Measurements from ENCODE around the gene ALOX12. TPM values are rescaled to one million over a fixed set of nuclear protein-coding genes. Genes with fewer than 3 reads are reported as not detected.
A peak's percentile ranks its signal among the peaks of the same experiment; 100 is the strongest.
"Not testable (repeated sequence)": the region's sequence is repeated elsewhere in the genome, so short reads cannot be mapped to it uniquely, and the experiment has no call there.

Gene ALOX12
- total and polyA plus RNA-seq, 2 donors from 2014 or later: not detected

DNA sequence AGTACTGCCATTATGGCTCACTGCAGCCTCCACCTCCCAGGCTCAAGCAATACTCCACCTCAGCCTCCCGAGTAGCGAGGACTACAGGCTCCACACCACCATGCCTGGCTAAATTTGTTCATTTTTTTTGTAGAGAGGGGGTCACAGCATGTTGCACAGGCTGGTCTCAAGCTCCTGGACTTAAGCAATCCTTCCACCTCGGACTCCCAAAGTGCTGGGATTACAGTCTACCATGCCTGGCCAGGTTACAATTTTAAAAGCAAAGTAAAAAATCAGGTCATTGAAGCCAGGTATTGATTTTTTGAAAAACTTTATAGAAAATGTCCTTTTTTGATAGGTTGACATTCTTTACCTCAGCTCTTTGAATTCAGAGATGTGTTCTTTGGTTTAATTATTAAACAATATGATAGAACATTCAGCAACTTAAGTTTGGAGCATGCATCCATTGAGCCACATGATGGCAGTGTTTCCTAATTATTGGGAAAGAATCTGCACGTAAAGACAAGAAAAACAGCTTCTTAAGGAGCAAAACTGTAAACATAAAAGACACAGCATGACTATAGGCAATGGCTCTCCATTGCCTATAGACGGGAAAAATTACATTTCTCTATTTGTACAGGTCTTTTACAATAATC lies 49.8 kb downstream of the ALOX12 start:
- peak; percentile 95 for FAIRE-seq
- Histone ChIP-seq H3K36me3 (ENCODE audit: control insufficient read depth in 2 of 3, insufficient read depth in 3 of 3, low read length in 3 of 3) (no peaks in the 10 kb centered on the region), H3K27me3 (ENCODE audit: control insufficient read depth, insufficient read depth, low read length) (peaks cover 7% of the 10 kb centered on the region), H3K9ac (ENCODE audit: low read length in 3 of 3) (peak overlapping the region in 1 of 3 donors; percentile 36), H3K27ac (ENCODE audit: low read depth in 2 of 2, low read length in 2 of 2) (peak overlapping the region in 1 of 2 donors; percentile 51), H3K4me3 (ENCODE audit: low read length in 3 of 3) (peak overlapping the region; percentile 25 to 40 (median 35)), H3K9me3 (ENCODE audit: control insufficient read depth in 2 of 3, insufficient read depth in 1 of 3, low read length in 3 of 3) (no peaks in the 10 kb centered on the region), H3K4me1 (ENCODE audit: control insufficient read depth in 2 of 3, insufficient read depth in 2 of 3, low read depth in 1 of 3, low read length in 3 of 3) (peaks cover 3 to 20% (median 10%) of the 10 kb centered on the region in 3 donors)
- peak in 4 of 5 donors; percentile 42 to 94 (median 76) for DNase-seq
- intact Hi-C loops (cut with DNase I): no loop called here
- TF ChIP-seq, protein P1, sequence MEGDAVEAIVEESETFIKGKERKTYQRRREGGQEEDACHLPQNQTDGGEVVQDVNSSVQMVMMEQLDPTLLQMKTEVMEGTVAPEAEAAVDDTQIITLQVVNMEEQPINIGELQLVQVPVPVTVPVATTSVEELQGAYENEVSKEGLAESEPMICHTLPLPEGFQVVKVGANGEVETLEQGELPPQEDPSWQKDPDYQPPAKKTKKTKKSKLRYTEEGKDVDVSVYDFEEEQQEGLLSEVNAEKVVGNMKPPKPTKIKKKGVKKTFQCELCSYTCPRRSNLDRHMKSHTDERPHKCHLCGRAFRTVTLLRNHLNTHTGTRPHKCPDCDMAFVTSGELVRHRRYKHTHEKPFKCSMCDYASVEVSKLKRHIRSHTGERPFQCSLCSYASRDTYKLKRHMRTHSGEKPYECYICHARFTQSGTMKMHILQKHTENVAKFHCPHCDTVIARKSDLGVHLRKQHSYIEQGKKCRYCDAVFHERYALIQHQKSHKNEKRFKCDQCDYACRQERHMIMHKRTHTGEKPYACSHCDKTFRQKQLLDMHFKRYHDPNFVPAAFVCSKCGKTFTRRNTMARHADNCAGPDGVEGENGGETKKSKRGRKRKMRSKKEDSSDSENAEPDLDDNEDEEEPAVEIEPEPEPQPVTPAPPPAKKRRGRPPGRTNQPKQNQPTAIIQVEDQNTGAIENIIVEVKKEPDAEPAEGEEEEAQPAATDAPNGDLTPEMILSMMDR (IDR thresholded peaks at IDR 0.05; ENCODE audit: borderline replicate concordance, extremely low read depth, insufficient read depth): peak; percentile 79

DNA sequence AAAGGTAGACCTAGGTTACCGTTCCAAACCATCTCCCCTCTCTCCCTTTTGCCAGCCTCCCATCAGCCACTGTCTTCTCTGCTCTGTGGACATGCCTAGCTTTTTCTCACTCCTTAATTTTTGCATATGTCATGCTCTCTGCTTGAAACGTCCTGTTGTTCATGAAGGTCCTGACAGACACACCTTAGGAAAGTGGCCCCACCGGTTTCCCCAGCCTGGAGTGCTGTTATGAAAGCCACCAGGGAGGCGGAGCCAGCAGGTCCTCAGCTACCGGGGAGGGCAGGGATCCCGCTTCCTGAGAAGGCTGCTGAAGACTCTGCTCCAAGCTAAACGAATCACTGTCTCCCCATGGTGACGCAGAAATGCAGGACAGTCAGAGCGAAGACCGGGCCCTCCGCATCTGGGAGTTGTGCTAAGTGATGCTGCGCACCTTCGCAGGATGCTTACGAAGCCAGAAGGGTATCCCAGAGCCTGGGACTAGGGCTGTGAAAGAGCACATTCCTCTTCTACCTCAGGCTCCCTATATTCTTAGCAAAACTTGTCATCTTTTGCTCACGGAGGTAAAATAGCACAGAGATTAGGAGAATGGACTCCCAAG lies 50.4 kb downstream of the ALOX12 start:
- intact Hi-C loops (cut with DNase I): no loop called here

DNA sequence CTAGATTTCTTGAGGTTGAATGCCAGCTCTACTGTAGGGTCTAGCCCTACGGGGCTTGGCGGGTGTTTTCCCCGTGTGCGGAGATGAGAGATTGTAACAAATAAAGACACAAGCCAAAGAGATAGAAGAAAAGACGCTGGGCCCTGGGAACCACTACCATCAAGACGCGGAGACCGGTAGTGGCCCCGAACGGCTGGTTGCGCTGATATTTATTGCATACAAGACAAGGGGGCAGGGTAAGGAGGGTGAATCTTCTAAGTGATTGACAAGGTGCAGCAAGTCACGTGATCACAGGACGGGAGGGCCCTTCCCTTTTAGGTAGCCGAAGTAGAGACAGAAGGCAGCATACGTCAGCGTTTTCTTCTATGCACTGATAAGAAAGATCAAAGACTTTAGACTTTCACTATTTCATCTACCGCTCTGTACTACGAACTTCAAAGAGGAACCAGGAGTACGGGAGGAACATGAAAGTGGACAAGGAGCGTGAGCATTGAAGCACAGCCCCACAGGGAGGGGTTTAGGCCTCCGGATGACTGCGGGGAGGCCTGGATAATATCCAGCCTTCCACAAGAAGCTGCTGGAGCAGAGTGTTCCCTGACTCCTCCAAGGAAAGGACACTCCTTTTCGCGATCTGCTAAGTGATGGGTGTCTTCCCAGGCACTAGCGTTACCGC lies 51.0 kb downstream of the ALOX12 start:
- intact Hi-C loops (cut with DNase I): not testable (repeated sequence)
- peaks cover 3 to 20% (median 10%) of the 10 kb centered on the region in 3 donors for H3K4me1 ChIP-seq (ENCODE audit: control insufficient read depth in 2 of 3, insufficient read depth in 2 of 3, low read depth in 1 of 3, low read length in 3 of 3)
- DNase-seq: peak in 2 of 5 donors; percentile 15 to 41

More for the DNA sequence above, 50.4 kb downstream of the ALOX12 start:
- FAIRE-seq: no peak
- Histone ChIP-seq H3K36me3 (ENCODE audit: control insufficient read depth in 2 of 3, insufficient read depth in 3 of 3, low read length in 3 of 3) (no peaks in the 10 kb centered on the region), H3K4me1 (ENCODE audit: control insufficient read depth in 2 of 3, insufficient read depth in 2 of 3, low read depth in 1 of 3, low read length in 3 of 3) (peaks cover 3 to 20% (median 10%) of the 10 kb centered on the region in 3 donors), H3K9ac (ENCODE audit: low read length in 3 of 3) (peak overlapping the region in 1 of 3 donors; percentile 36), H3K27ac (ENCODE audit: low read depth in 2 of 2, low read length in 2 of 2) (peak overlapping the region in 1 of 2 donors; percentile 51), H3K9me3 (ENCODE audit: control insufficient read depth in 2 of 3, insufficient read depth in 1 of 3, low read length in 3 of 3) (no peaks in the 10 kb centered on the region), H3K27me3 (ENCODE audit: control insufficient read depth, insufficient read depth, low read length) (peaks cover 7% of the 10 kb centered on the region), H3K4me3 (ENCODE audit: low read length in 3 of 3) (peak overlapping the region; percentile 25 to 40 (median 35))
- DNase-seq: peak; percentile 64 to 92 (median 76)
- TF ChIP-seq, protein P1 (IDR thresholded peaks at IDR 0.05; ENCODE audit: borderline replicate concordance, extremely low read depth, insufficient read depth): no peak

DNA sequence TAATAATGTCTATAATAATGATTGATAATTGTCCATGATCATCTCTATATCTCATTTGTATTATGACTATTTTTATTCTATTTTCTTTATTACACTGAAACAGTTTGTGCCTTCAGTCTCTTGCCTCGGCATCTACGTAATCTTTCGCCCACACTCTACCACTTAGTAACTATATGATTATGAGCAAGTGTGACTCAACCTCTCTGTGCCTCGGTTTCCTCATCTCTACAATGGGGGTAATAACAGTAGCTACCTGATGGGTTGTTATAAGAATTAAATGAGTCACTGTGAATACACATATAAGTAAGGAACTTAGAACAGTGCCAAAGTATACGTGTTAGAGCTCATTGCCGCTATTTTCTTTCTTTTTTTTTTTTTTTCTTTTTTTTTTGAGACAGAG lies 51.7 kb downstream of the ALOX12 start:
- no peaks in the 10 kb centered on the region for H3K9me3 ChIP-seq (ENCODE audit: control insufficient read depth in 2 of 3, insufficient read depth in 1 of 3, low read length in 3 of 3)
- H3K9ac ChIP-seq (ENCODE audit: low read length in 3 of 3): no peak overlapping the region
- H3K4me3 ChIP-seq (ENCODE audit: low read length in 3 of 3): no peak overlapping the region
- FAIRE-seq (no peak), DNase-seq (no peak)
- no peaks in the 10 kb centered on the region for H3K36me3 ChIP-seq (ENCODE audit: control insufficient read depth in 2 of 3, insufficient read depth in 3 of 3, low read length in 3 of 3)
- H3K27ac ChIP-seq (ENCODE audit: low read depth in 2 of 2, low read length in 2 of 2): no peak overlapping the region
- H3K4me1 ChIP-seq (ENCODE audit: control insufficient read depth in 2 of 3, insufficient read depth in 2 of 3, low read depth in 1 of 3, low read length in 3 of 3): peaks cover 3 to 20% (median 10%) of the 10 kb centered on the region in 3 donors
- TF ChIP-seq, protein P1 (IDR thresholded peaks at IDR 0.05; ENCODE audit: borderline replicate concordance, extremely low read depth, insufficient read depth): no peak
- intact Hi-C loops (cut with DNase I): no loop called here
- H3K27me3 ChIP-seq (ENCODE audit: control insufficient read depth, insufficient read depth, low read length): peaks cover 7% of the 10 kb centered on the region

More for the DNA sequence above, 51.0 kb downstream of the ALOX12 start:
- not testable (repeated sequence) for H3K27ac ChIP-seq (ENCODE audit: low read depth in 2 of 2, low read length in 2 of 2); FAIRE-seq; H3K27me3 ChIP-seq (ENCODE audit: control insufficient read depth, insufficient read depth, low read length); H3K36me3 ChIP-seq (ENCODE audit: control insufficient read depth in 2 of 3, insufficient read depth in 3 of 3, low read length in 3 of 3); H3K9me3 ChIP-seq (ENCODE audit: control insufficient read depth in 2 of 3, insufficient read depth in 1 of 3, low read length in 3 of 3); H3K9ac ChIP-seq (ENCODE audit: low read length in 3 of 3)
- peak overlapping the region in 2 of 3 donors; percentile 34 to 40 for H3K4me3 ChIP-seq (ENCODE audit: low read length in 3 of 3)

Data from kidney (tissue), 14 donors.